Right atrium auricular region (tissue), 2 donors: Measurements from ENCODE around the gene NR6A1. TPM values are rescaled to one million over a fixed set of nuclear protein-coding genes. Genes with fewer than 3 reads are reported as not detected.

Experiments used
- DNase-seq: peaks from one replicate; pipeline ENCODE4 v3.0.0-alpha.2; 2019; ENCODE audit warnings: low spot score
- H3K27ac ChIP-seq, 2 donors: fragments of 200-600 bp; sonication (generic); 1 replicate in 1 of 2; 2 replicates in 1 of 2; pipeline ENCODE4 v1.5.1; 2016 to 2019
- H3K27me3 ChIP-seq, 2 donors: fragments of 200-600 bp; sonication (generic); one replicate each; pipeline versions ENCODE4 v1.5.1 to v1.6.0; 2017 to 2019
- H3K36me3 ChIP-seq: fragments of 200-600 bp; sonication (generic); one replicate; pipeline ENCODE4 v1.5.1; 2016
- H3K4me1 ChIP-seq, 2 donors: fragments of 200-600 bp; sonication (generic); one replicate each; pipeline versions ENCODE4 v1.5.1 to v1.6.0; 2017 to 2019
- H3K4me3 ChIP-seq, 2 donors: fragments of 200-600 bp; sonication (generic); 1 replicate in 1 of 2; 2 replicates in 1 of 2; pipeline ENCODE4 v1.5.1; 2017 to 2019; ENCODE audit warnings: mild to moderate bottlenecking in 1 of 2, moderate library complexity in 1 of 2
- H3K9me3 ChIP-seq, 2 donors: fragments of 200-600 bp; sonication (generic); one replicate each; pipeline ENCODE4 v1.5.1; 2019
- total RNA-seq, 2 donors: library from RNA; depleted of rRNA; stranded (reverse); fragments of >200 nt; gene quantifications; one replicate each; pipeline ENCODE4 v1.1.0, GENCODE V29; 2016
- TF ChIP-seq, protein P1 (sequence below), 2 donors: fragments of 200-600 bp; sonication (generic); IDR thresholded peaks; one replicate each; pipeline ENCODE4 v1.5.1; 2019; ENCODE audit warnings: antibody characterized with exemption in 2 of 2

NR6A1 gene
- total RNA-seq, 2 donors from 2014 or later = 1.9 to 2.6 TPM

GRCh38 chr9:124720429-124721108 is 50.5 kb downstream of the NR6A1 start:
- Histone ChIP-seq H3K4me3 (no peak overlapping the region), H3K27ac (no peak overlapping the region), H3K9me3 (no peaks in the 10 kb centered on the region), H3K27me3 (no peaks in the 10 kb centered on the region), H3K36me3 (no peaks in the 10 kb centered on the region), H3K4me1 (peaks cover 0 to 22% of the 10 kb centered on the region in 2 donors)
- DNase-seq = no peak
- TF ChIP-seq, protein P1, sequence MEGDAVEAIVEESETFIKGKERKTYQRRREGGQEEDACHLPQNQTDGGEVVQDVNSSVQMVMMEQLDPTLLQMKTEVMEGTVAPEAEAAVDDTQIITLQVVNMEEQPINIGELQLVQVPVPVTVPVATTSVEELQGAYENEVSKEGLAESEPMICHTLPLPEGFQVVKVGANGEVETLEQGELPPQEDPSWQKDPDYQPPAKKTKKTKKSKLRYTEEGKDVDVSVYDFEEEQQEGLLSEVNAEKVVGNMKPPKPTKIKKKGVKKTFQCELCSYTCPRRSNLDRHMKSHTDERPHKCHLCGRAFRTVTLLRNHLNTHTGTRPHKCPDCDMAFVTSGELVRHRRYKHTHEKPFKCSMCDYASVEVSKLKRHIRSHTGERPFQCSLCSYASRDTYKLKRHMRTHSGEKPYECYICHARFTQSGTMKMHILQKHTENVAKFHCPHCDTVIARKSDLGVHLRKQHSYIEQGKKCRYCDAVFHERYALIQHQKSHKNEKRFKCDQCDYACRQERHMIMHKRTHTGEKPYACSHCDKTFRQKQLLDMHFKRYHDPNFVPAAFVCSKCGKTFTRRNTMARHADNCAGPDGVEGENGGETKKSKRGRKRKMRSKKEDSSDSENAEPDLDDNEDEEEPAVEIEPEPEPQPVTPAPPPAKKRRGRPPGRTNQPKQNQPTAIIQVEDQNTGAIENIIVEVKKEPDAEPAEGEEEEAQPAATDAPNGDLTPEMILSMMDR (IDR thresholded peaks at IDR 0.05) = no peak

- H3K4me1 ChIP-seq = peaks cover 0 to 12% of the 10 kb centered on the region in 2 donors
- no peak for DNase-seq
- H3K36me3 ChIP-seq = no peaks in the 10 kb centered on the region
- no peaks in the 10 kb centered on the region for H3K27me3 ChIP-seq
- H3K9me3 ChIP-seq = no peaks in the 10 kb centered on the region
- TF ChIP-seq, protein P1 (IDR thresholded peaks at IDR 0.05) = no peak
- H3K4me3 ChIP-seq = no peak overlapping the region
- no peak overlapping the region for H3K27ac ChIP-seq
Measured at GRCh38 chr9:124718928-124719327, 52.2 kb downstream of the NR6A1 start.

DNA sequence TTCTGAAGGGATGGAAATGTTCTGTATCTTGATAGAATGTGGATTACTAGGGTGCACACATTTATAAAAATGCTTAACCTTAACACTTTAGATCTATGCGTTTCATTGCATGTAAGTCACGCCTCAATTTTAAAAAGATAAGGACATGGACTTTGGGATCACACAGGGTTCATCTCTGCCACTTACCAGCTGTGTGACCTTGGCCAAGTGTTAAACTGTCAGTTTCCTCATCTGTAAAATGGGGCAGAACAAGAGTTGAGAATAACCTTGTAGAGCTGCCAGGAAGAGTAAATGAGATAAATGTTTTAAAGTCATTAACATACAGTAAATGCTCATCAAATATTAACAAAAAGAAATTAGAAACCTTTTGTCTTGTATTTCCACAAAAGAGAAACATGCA is 53.5 kb downstream of the NR6A1 start:
- no peak for DNase-seq
- H3K9me3 ChIP-seq = no peaks in the 10 kb centered on the region
- TF ChIP-seq, protein P1 (IDR thresholded peaks at IDR 0.05) = no peak
- no peaks in the 10 kb centered on the region for H3K27me3 ChIP-seq
- no peaks in the 10 kb centered on the region for H3K36me3 ChIP-seq
- no peak overlapping the region for H3K4me3 ChIP-seq
- H3K27ac ChIP-seq = no peak overlapping the region
- H3K4me1 ChIP-seq = peaks cover 0 to 12% of the 10 kb centered on the region in 2 donors

DNA sequence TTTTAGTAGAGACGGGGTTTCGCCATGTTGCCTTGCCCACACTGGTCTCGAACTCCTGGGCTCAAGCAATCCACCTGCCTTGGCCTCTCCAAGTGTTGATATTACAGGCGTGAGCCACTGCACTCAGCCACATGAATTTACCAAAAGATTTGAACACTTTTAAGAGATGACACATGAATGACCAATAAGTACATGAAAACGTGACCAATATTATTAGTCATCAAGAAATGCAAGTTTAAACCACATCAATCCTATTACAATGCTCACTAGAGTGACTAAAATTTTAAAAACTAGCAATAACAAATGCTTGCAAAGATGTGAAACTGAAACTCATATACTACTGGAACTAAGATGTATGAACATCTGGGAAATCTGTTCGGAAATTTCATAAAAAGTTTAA is 54.3 kb downstream of the NR6A1 start:
- DNase-seq = no peak
- Histone ChIP-seq H3K4me1 (peaks cover 0 to 12% of the 10 kb centered on the region in 2 donors), H3K36me3 (no peaks in the 10 kb centered on the region), H3K4me3 (no peak overlapping the region), H3K9me3 (no peaks in the 10 kb centered on the region), H3K27ac (no peak overlapping the region), H3K27me3 (no peaks in the 10 kb centered on the region)
- TF ChIP-seq, protein P1 (IDR thresholded peaks at IDR 0.05) = no peak

- Histone ChIP-seq H3K27me3 (no peaks in the 10 kb centered on the region), H3K27ac (no peak overlapping the region), H3K9me3 (no peaks in the 10 kb centered on the region), H3K4me1 (no peaks in the 10 kb centered on the region), H3K36me3 (no peaks in the 10 kb centered on the region), H3K4me3 (no peak overlapping the region)
- no peak for DNase-seq
- TF ChIP-seq, protein P1 (IDR thresholded peaks at IDR 0.05) = no peak
Measured at GRCh38 chr9:124710766-124711165, 60.3 kb downstream of the NR6A1 start.

- no peaks in the 10 kb centered on the region for H3K27me3 ChIP-seq
- no peaks in the 10 kb centered on the region for H3K36me3 ChIP-seq
- no peak for DNase-seq
- TF ChIP-seq, protein P1 (IDR thresholded peaks at IDR 0.05) = no peak
- H3K27ac ChIP-seq = no peak overlapping the region
- H3K4me3 ChIP-seq = no peak overlapping the region
- no peaks in the 10 kb centered on the region for H3K9me3 ChIP-seq
- no peaks in the 10 kb centered on the region for H3K4me1 ChIP-seq
Measured at GRCh38 chr9:124709292-124709690, 61.8 kb downstream of the NR6A1 start.
